Umbilical cord (tissue), 2 donors: ENCODE measurements around the gene JMJD1C. TPM values are rescaled to one million over a fixed set of nuclear protein-coding genes. Genes with fewer than 3 reads are reported as not detected.
"Not testable (repeated sequence)": the region's sequence is repeated elsewhere in the genome, so short reads cannot be mapped to it uniquely, and the experiment has no call there.

Experiments used
- DNase-seq: peaks from one replicate; pipeline ENCODE4 v3.0.0-alpha.2; 2015; ENCODE audit warnings: low spot score
- total RNA-seq: library from RNA; depleted of rRNA; stranded (reverse); fragments of >200 nt; gene quantifications from one replicate; pipeline ENCODE4 v1.2.3, GENCODE V29; 2014; ENCODE audit warnings: low replicate concordance; ENCODE audit not compliant: insufficient read depth

Gene JMJD1C
- total RNA-seq, 1 donor from 2014 or later = 80.7 TPM

DNA sequence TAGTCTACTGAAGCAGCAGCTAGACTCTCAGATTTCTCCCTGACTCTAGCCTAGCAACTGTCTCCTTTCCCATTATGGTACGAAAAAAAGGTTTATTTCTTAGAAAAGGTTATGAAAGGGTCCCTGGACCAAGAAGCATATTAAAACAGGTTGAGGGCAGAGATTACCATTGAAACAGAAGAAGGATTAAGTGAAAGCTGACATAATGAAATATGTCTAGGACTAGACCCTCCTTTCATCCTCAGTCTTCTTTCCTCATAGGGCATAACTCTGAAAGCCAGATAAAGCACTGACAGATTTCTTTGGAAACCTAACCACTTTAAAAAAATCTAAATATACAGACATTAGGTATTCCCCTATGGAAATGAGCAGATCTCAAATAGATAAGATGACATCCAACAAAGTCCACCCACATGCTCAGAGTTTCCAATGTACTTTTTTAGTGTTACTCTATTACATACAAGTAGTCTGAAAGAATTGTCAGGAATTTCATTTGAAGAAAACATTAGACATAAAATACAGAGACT is 58.6 kb downstream of the JMJD1C start:
- no peak for DNase-seq

DNA sequence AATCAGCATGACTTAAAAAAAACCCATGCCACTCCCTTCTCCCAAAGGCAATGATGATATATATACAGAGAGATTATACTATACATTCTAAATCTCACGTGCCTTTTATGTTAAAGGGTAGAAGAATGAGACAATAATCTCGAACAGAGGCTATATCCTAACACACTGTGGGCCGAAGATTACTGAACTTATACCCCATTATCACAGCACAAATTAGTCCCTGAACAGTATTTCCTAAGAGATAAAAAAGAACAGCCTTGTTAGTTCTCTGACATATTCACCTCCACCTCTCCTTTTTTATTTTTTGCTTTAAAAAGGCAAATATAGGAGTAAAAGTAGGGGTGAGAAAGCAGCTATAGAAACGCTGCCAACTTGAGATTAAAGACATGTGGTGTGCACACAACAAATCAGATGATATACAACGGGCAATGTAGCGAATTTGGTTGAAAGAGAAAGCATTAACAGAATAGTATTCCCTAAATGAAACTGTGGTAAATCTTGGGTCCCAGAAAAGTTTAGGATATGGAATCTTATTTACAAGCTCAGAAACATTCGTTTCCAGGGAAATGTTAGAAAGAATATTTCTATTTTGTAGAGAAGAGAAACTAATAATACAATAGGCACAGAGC is 69.5 kb downstream of the JMJD1C start:
- DNase-seq = no peak

DNA sequence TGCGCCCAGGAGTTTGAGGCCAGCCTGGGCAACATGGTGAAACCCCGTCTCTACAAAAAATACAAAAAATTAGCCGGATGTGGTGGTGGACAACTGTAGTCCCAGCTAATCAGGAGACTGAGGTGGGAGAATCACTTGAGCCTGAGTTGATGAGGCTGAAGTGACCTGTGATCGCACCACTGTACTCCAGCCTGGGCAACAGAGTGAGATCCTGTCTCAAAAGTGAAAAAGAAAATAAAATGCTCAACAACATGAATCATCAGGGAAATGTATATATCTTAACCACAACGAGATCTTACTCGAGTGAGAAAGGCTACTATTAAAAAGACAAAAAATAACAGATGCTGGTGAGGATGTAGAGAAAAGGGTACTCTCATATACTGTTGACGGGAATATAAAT is 72.7 kb downstream of the JMJD1C start:
- no peak for DNase-seq

DNA sequence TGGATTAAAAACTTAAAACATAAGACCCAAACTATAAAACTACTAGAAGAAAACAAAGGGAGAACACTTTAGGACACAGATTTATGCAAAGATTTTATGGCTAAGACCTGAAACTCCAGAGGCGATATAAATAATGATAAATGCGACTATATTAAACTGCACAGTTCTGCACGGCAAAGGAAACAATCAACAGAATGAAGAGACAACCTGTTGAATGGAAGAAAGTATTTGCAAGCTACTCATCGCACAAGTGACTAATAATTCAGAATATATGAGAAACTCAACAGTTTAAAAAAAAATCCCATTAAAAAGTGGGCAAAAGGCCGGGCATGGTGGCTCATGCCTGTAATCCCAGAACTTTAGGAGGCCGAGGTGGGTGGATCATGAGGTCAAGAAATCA is 73.6 kb downstream of the JMJD1C start:
- DNase-seq = no peak

DNA sequence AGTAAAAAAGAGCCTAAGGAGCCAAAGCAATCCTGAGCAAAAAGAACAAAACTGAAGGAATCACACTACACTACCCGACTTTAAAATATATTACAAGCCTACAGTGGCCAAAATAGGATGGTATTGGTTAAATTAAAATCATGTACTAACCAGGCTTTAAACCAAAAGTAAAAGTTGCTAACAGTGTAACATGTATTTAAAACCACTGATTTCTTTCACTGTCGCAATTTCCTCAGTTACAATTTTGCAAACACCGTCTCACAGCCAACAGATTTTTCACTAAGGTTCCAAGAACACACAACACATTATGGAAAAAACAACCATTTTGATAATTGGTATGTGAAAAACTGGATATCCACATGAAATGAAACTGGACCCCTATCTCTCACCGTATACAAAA is 74.0 kb downstream of the JMJD1C start:
- DNase-seq = no peak

DNA sequence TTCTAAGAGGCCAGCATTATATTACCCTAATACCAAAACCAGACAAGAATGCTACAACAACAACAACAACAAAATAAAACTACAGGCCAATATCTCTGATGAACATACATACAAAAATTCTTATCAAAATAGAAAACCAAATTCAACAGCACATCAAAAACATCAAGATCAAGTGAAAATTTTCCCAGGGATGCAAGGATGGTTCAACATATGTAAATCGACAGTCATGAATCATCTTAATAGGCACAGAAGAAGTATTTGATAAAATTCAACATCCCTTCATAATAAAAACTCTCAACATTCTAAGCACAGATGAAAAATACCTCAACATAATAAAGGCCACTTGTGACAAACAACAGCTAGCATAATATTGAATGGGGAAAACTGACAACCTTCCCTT is 75.3 kb downstream of the JMJD1C start:
- no peak for DNase-seq

DNA sequence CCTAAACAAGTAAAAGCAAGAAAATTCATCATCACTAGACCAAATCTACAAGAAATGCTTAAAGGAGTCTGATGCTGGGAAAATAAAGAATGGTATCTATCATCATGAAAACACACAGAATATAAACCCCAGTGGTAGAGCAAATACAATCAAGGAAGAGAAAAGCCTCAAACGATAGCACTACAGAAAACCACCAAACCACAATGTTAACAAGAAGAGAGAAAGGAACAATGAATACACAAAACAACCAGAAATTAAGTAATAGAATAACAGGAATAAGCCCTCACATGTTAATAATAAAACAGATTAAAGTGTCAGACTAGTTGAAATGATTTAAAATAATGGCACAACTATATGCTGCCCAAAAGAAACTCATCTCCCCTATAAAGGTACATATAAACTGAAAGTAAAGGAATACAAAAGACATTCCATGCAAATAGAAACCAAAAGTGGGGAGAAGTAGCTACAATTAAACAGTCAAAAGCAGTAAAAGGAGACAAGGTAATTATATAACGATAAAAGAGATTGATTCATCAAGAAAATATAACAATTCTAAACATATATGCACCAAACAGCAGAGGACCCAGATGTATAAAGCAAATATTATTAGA is 77.3 kb downstream of the JMJD1C start:
- DNase-seq = no peak

DNA sequence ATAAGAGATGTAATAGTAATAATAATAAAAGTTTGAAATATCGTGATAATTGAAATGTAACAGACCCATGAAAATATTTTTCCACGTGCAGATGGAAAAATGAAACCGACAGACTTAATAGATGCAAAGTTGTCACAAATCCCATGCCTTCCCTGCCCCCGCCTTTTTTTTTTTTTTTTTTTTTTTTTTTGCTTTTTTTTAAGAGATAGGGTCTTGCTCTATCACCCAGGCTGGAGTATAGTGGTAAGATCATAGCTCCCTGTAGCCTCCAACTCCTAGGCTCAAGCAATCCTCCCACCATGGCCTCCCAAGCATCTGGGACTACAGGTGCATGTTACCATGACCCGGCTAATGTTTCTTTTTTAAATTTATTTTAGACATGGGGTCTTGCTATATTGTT is 80.5 kb downstream of the JMJD1C start:
- DNase-seq = no peak

DNA sequence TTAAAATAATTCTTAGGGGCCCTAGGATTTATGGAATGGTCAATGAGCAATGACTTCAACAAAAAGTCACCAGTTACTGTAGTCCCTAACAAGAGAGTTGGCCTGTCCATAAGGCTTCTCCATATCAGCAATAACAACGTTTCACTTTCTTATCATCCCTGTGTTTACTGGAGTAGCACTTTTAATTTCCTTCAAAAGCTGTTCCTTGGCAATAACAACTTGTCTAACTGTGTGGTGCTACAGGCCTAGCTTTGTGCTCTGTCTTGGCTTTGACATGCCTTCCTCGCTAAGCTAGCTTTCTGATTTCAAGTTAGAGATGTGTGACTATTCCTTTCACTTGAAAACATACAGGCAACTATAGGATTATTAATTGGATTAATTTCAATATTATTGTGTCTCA is 81.1 kb downstream of the JMJD1C start:
- DNase-seq = no peak

DNA sequence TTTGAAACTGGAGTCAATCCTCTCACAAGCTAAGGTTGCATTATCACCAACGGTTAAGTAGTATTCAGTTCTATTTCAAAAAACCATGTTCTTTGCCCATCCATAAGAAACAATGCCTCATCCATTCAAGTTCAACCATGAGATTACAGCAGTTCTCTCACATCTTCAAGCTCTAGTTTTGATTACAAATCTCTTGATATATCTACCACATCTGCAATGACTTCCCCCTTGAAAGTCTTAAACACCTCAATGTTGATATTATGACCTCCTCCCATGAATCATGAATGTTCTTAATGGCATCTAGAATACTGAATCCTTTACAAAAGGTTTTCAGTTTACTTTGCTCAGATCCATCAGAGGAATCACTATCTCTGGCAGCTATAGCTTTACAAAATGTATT is 81.8 kb downstream of the JMJD1C start:
- DNase-seq = no peak

DNA sequence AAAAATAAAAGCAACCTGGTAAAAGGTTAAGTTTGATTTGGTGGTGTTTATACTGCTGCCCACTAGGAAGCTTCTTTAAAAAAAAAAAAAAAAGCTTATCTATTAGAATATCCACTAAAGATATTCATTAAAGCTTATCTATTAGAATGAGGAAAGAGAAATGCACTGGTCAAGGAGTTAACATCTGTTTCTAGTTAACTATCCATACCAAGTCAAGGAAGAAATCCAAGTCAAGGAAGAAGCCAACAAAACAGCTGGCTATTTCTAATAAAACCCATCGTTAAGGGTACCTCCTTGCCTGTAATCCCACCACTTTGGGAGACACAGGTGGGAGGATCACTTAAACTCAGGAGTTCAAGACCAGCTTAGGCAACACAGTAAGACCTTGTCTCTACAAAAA is 82.6 kb downstream of the JMJD1C start:
- no peak for DNase-seq

DNA sequence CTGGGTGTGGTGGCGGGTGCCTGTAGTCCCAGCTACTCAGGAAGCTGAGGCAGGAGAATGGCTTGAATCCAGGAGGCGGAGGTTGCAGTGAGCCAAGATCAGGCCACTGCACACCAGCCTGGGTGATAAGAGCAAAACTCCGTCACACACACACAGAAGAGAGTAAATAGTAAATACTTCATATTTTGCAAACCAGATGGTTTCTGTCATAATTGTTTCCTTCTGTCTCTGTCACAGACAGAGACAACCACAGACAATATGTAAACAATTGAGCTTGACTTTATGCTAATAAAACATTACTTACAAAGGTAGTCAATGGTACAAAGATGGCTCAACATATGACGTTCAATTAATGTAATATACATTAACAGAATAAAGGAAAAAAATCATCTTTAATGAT is 83.7 kb downstream of the JMJD1C start:
- DNase-seq = no peak

DNA sequence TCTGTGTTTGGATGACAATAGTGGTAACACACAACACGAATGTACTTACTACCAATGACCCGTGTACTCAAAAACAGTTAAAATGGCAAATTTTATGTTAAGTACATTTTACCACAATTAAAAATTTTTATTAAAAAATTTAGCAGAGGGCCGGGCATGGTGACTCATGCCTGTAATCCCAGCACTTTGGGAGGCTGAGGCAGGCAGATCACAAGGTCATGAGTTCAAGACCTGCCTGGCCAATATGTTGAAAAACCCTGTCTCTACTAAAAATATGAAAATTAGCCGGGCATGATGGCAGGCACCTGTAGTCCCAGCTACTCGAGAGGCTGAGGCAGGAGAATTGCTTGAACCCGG is 88.5 kb downstream of the JMJD1C start:
- DNase-seq = not testable (repeated sequence)

DNA sequence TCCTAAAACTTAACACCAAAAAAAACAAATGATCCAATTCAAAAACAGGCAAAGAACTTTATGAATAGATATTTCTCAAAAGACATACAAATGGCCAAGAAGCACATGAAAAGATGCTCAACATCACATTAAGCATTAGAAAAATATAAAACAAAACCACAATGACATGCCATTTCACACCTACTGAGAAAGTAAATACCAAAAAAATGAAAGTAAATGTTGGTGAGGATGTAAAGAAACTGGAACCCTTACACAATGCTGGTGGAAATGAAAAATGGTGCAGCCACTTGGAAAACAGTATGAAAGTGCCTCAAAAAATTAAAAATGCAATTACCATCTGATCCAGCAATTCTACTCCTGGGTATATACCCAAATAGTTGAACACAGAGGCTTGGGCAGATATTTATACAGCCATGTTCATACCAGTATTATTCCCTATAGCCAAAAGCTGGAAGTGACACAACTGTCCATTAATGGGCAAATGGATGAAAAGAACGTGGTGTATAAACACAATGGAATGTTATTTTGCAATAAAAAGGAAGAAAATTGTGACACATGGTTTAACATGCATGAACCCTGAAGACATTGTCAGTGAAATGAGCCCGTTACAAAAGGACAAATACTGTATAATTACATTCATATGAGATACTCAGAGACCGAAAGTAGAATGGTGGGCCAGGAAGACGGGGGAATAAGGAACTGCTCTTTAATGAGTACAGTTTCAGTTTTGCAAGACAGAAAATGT is 89.0 kb downstream of the JMJD1C start:
- no peak for DNase-seq

DNA sequence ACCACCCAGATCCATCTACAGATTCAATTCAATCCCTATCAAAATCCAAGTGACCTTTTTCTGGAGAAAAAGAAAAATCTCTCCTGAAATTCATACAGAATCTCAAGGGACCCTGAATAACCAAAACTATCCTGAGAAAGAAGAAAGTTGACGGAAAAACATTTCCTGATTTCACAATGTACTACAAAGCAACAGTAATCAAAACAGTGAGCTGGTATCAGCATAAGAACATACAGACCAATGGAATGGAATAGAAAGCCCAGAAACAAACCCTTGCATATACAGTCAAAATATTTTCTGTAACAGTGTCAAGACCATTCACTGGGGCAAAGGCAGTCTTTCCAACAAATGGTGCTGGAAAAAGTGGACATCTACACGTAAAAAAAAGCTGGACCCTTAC is 89.9 kb downstream of the JMJD1C start:
- DNase-seq = no peak

DNA sequence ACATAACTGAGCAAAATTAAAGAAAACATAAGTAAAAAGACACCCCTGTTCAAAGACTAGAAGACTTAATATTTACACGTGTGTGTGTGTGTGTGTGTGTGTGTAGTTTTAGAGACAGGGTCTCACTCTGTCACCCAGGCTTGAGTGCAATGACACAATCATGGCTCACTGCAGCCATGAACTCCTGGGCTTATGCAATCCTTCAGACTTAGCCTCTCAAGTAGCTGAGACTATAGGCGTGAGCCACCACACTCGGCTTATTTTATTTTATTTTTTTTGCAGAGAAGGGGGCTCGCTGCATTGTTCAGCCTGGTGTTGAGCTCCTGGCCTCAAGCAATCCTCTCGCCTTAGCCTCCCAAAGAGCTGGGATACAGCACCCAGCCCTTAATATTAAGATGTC is 90.3 kb downstream of the JMJD1C start:
- DNase-seq = no peak

DNA sequence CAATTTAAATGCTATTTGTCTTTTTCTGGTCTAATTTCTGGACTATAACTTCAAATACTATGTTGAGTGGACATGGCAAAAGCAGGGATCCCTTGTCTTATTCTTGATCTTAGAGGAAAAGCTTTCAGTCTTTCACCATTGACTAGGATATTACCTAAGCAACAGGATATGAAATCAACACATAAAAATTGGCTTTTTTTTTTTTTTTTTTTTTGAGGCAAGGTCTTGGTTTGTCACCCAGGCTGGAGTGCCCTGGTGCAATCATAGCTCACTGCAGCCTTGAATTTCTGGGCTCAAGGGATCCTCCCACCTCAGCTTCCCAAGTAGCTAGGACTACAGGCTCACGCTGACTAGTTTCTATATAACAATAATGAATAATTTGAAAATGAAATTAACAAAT is 90.8 kb downstream of the JMJD1C start:
- no peak for DNase-seq

DNA sequence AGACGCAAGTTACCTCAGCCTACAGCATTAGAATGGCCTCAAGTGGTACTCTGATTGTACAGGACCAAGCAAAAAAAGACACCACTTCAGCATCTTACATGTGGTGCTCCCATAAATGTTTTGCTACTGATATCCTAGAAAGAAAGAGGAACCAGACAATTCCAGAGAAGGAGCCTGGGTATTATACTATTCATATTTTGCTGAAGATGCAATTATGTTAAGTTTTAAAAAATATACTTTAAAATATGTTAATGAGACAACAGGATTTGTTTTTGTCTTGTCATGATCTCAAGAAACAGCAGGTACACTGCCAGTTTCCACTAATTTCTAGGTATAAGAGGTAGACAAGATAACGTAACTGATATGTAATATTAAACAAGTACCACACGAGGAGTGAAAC is 92.6 kb downstream of the JMJD1C start:
- DNase-seq = no peak

DNA sequence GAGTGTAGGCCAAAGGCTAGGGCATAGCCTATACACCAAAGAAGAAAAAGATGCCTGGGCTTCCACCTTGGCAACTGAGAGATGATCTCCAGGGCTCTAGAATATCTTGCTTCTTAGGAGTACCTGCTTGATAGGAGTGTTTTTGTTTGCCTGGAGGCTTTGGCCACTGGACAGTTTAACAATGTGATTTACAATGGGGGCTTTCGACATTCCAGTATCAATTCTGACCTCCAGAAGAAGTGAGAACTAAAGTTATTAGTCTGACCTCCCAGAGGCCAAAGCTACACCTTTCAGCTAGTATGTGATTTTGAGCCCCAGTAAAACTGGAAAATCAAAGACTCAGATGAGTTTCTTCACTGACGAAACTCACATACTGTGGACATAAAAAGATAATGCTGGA is 96.1 kb downstream of the JMJD1C start:
- DNase-seq = no peak

DNA sequence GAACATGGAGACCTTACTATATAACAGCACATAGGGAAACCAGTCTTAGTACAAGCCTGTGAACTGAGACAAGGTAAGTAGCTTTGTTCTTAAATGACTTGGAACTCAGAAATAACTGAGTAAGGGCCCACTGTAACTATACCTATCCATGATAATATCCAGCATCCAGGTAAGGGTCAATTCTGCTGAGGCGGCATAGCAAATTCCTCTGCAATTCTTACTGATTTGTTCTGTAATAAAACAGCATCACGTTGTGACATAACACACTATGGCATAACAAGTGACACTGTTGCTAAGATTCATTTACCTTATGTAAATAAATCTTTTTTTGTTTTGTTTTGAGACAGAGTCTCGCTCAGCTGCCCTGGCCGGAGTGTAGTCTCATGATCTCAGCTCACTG is 97.4 kb downstream of the JMJD1C start:
- DNase-seq = no peak

DNA sequence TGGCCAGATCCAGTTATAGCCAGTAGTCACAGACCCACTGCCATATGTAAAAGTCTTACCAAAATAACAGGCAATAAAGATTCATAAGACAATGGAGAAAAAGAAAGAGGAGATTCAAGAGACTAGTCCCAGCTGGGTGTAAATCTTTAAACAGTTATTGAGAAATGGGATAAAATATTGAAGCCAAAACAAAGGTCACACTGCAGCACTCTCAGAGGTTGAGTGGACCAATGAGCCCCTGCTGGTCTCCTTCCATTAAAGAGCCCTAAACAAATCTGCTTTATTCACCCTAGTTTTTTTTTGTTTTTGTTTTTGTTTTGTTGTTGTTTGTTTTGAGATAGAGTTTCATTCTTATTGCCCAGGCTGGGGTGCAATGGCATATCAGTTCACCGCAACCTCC is 98.8 kb downstream of the JMJD1C start:
- no peak for DNase-seq

DNA sequence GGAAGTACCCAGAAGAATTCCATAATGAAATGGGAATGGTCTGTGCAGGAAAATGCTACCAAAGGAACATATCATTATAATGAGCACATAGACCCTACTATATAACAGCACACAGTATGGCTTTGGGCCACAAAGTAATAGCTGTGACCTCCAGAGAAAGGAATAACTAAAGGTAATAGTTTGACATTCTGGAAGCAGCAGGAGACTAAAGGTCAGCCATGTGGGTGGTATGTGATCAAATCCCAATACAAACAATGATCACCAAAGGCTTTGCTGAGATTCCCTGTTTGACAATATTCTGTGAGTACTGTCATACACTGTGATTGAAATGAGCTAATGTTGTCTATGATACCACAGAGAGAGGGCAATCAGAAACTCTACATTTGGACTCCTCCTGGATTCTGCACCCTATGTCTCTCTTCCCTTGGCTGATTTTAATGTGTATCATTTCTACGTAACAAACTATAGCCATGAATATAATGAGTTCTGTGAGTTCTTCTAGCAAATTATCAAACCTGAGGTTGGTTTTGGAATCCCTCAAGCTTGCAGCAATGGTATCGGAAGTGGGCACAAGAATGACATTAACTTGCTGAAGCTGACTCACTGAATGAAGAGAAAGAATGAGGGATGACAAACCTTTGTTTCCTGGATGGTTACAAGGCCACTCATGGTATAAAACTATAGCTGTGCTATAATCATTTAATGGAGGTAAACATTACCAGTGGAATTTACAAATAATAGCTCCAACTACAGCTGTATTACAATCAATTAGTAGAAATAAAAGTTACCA is 99.6 kb downstream of the JMJD1C start:
- DNase-seq = no peak
